K562 (cell line): ENCODE data around the gene BBX. TPM values are rescaled to one million over a fixed set of nuclear protein-coding genes. Genes with fewer than 3 reads are reported as not detected.

Experiments used
- ATAC-seq: fragments of 200-7000 bp; cut with Tn5 transposase; 3 replicates; pipeline ENCODE4 v1.9.1; 2020; ENCODE audit warnings: moderate library complexity
- BruUV-seq: library from RNA; stranded (reverse); fragments of 400-500 nt; replicated peaks from 2 replicates; lab custom pipeline; 2021; lab: Mats Ljungman, UMichigan
- CTCF ChIA-PET: fragments of 300-600 bp; formaldehyde crosslinking; extraction: SDS; loops from one replicate; lab custom pipeline; 2021; ENCODE audit warnings: low intra/inter-chr PET ratio; lab: Yijun Ruan, JAX
- POLR2A ChIA-PET: fragments of 300-600, 350-650 bp; sonication (Branson Sonifier 250); formaldehyde crosslinking; extraction: SDS; loops from one replicate; lab custom pipeline; 2021; ENCODE audit warnings: antibody characterized with exemption, inconsistent platforms; lab: Yijun Ruan, JAX
- DNase-seq, 4 experiments: peaks; one replicate each; pipeline versions ENCODE4 v3.0.0 to v3.0.0-alpha.2; 2011 to 2018; ENCODE audit warnings: low spot score in 3 of 4, mixed read lengths in 3 of 4; ENCODE audit errors: extremely low read depth in 1 of 4
- FAIRE-seq: peaks from 2 replicates; lab custom pipeline; 2011; peaks lifted over from hg19 to GRCh38; lab: Jason Lieb, UNC
- H2AFZ ChIP-seq: 2 replicates; pipeline ENCODE4 v1.6.0; 2011; ENCODE audit warnings: low read depth, low read length, control low read depth, inconsistent platforms
- H3K27ac ChIP-seq: fragments of 200-600 bp; 3 replicates; pipeline ENCODE4 v1.8.0; 2011; ENCODE audit warnings: low read depth, mild to moderate bottlenecking, control low read depth, inconsistent platforms, low read length, moderate library complexity, mixed read lengths; ENCODE audit errors: extremely low read depth
- H3K27me3 ChIP-seq, 2 experiments: fragments of 300-600 bp in 1 of 2; 2 replicates in 1 of 2; 3 replicates in 1 of 2; pipeline versions ENCODE4 v1.6.0 to v1.8.0; 2011; ENCODE audit warnings: inconsistent platforms in 2 of 2, low read length in 2 of 2, mild to moderate bottlenecking in 1 of 2, mixed read lengths in 1 of 2, moderate library complexity in 1 of 2; ENCODE audit not compliant: control insufficient read depth in 2 of 2, insufficient read depth in 2 of 2
- H3K36me3 ChIP-seq: fragments of 300-600 bp; 3 replicates; pipeline ENCODE4 v1.8.0; 2011; ENCODE audit warnings: mild to moderate bottlenecking, low read length, inconsistent platforms; ENCODE audit not compliant: control insufficient read depth, insufficient read depth
- H3K4me1 ChIP-seq, 2 experiments: fragments of 200-600 bp in 1 of 2; replicated peaks in 1 of 2; 2 replicates in 1 of 2; 3 replicates in 1 of 2; pipeline versions ENCODE4 v1.5.1 to v1.8.0; 2011; ENCODE audit warnings: inconsistent platforms in 2 of 2, low read length in 2 of 2, mild to moderate bottlenecking in 1 of 2, mixed read lengths in 1 of 2, moderate library complexity in 1 of 2; ENCODE audit not compliant: control insufficient read depth in 2 of 2, insufficient read depth in 2 of 2
- H3K4me2 ChIP-seq: 2 replicates; pipeline ENCODE4 v1.6.1; 2011; ENCODE audit warnings: low read length, control low read depth, inconsistent platforms, mixed read lengths; ENCODE audit not compliant: insufficient read depth
- H3K4me3 ChIP-seq: fragments of 200-600 bp; sonication (generic), shearing (Covaris generic); 2 replicates; pipeline ENCODE4 v1.5.1; 2016; ENCODE audit warnings: control low read depth, inconsistent platforms
- H3K79me2 ChIP-seq: fragments of 200-600 bp; 3 replicates; pipeline ENCODE4 v1.8.0; 2011; ENCODE audit warnings: low read length, inconsistent platforms; ENCODE audit not compliant: control insufficient read depth, insufficient read depth
- H3K9ac ChIP-seq, 2 experiments: 2 replicates each; pipeline versions ENCODE4 v1.6.0 to v1.6.1; 2011; ENCODE audit warnings: low read depth in 2 of 2, low read length in 2 of 2, control low read depth in 1 of 2, inconsistent platforms in 1 of 2, mild to moderate bottlenecking in 1 of 2, mixed read lengths in 1 of 2; ENCODE audit not compliant: insufficient read depth in 1 of 2
- H3K9me1 ChIP-seq: one replicate; pipeline ENCODE4 v1.6.0; 2011; ENCODE audit warnings: inconsistent platforms, mild to moderate bottlenecking, low read length, moderate library complexity; ENCODE audit not compliant: control insufficient read depth, insufficient read depth
- H3K9me3 ChIP-seq: replicated peaks from 2 replicates; pipeline ENCODE4 v1.5.1; 2011; ENCODE audit warnings: low read depth, low read length, inconsistent platforms; ENCODE audit not compliant: control insufficient read depth, insufficient read depth
- H4K20me1 ChIP-seq: replicated peaks from 2 replicates; pipeline ENCODE4 v1.6.1; 2011; ENCODE audit warnings: low read length, inconsistent platforms, mixed read lengths; ENCODE audit not compliant: control insufficient read depth, insufficient read depth
- BRD9 ChIP-seq: fragments of 450-650 bp; IDR thresholded peaks from 2 replicates; pipeline ENCODE4 v1.6.1; 2018; ENCODE audit warnings: low read depth; ENCODE audit not compliant: partially characterized antibody
- DIDO1 ChIP-seq: fragments of 450-650 bp; IDR thresholded peaks from 2 replicates; pipeline ENCODE4 v1.6.1; 2016; ENCODE audit warnings: low read depth, missing biosample characterization, missing genetic modification characterization
- HMGN3 ChIP-seq: IDR thresholded peaks from 2 replicates; pipeline ENCODE4 v1.6.1; 2011; ENCODE audit warnings: borderline replicate concordance, low read depth, mild to moderate bottlenecking, mixed read lengths, low read length; ENCODE audit not compliant: insufficient read length; ENCODE audit errors: extremely low read depth
- HNRNPH1 ChIP-seq: fragments of 200-400 bp; formaldehyde crosslinking; optimal IDR thresholded peaks from 2 replicates; pipeline ENCODE3; 2017; ENCODE audit warnings: low read depth, mild to moderate bottlenecking, low read length, moderate library complexity
- MEF2A ChIP-seq: IDR thresholded peaks from 2 replicates; pipeline ENCODE4 v1.6.1; 2011; ENCODE audit warnings: low read depth, mild to moderate bottlenecking, low read length, moderate library complexity; ENCODE audit not compliant: control insufficient read depth
- NFIC ChIP-seq: fragments of 450-650 bp; IDR thresholded peaks from 2 replicates; pipeline ENCODE4 v1.6.1; 2017; ENCODE audit warnings: mild to moderate bottlenecking, inconsistent platforms
- NFYB ChIP-seq: IDR thresholded peaks from 2 replicates; pipeline ENCODE4 v1.6.1; 2011; ENCODE audit warnings: mild to moderate bottlenecking, moderate library complexity; ENCODE audit not compliant: insufficient read length; ENCODE audit errors: extremely low read depth
- PHF8 ChIP-seq: fragments of 200-600 bp; sonication (generic); IDR thresholded peaks from 2 replicates; pipeline ENCODE4 v1.6.1; 2012; ENCODE audit warnings: mixed run types, mild to moderate bottlenecking, inconsistent platforms, low read length, moderate library complexity, borderline replicate concordance
- RFX1 ChIP-seq: fragments of 450-650 bp; IDR thresholded peaks from 2 replicates; pipeline ENCODE4 v1.6.1; 2016; ENCODE audit warnings: mild to moderate bottlenecking, moderate library complexity
- SMARCE1 ChIP-seq: fragments of 450-650 bp; IDR thresholded peaks from 2 replicates; pipeline ENCODE4 v1.7.1; 2016; ENCODE audit warnings: mild to moderate bottlenecking
- SOX6 ChIP-seq: fragments of 450-650 bp; IDR thresholded peaks from 2 replicates; pipeline ENCODE4 v1.6.1; 2014; ENCODE audit warnings: mild to moderate bottlenecking
- ZFP1 ChIP-seq: fragments of 450-650 bp; formaldehyde crosslinking; IDR thresholded peaks from 2 replicates; pipeline ENCODE4 v1.4.0; 2020; ENCODE audit warnings: mild to moderate bottlenecking, mixed read lengths
- ZNF121 ChIP-seq: sonication (generic); formaldehyde crosslinking; conservative IDR thresholded peaks from 2 replicates; pipeline ENCODE4 v1.8.0; 2022; ENCODE audit warnings: missing genetic modification reagents
- ZNF124 ChIP-seq: sonication (generic); formaldehyde crosslinking; IDR thresholded peaks from 2 replicates; pipeline ENCODE4 v1.8.1; 2022; ENCODE audit warnings: missing genetic modification reagents
- ZNF232 ChIP-seq: sonication (generic); formaldehyde crosslinking; IDR thresholded peaks from 2 replicates; pipeline ENCODE4 v1.8.0; 2022; ENCODE audit warnings: mild to moderate bottlenecking, missing genetic modification reagents
- WGBS: fragments of 100-300 bp; shearing (Covaris generic); methylation state at CpG from one replicate; pipeline ENCODE4 v1.1.6; 2016; ENCODE audit warnings: low coverage, mixed read lengths; ENCODE audit not compliant: insufficient coverage; ENCODE audit errors: missing lambda C conversion rate; 5-methylcytosine and 5-hydroxymethylcytosine counted together
- in situ Hi-C: fragments of 300-500 bp; cut with MboI; formaldehyde crosslinking; loops from 4 replicates; pipeline ENCODE4 v1.15.0; 2018; ENCODE audit warnings: inconsistent platforms, mixed read lengths
- intact Hi-C: fragments of 100-400 bp; cut with micrococcal nuclease; formaldehyde crosslinking; loops from 2 replicates; pipeline ENCODE4 v1.14.2; 2022
- polyA plus RNA-seq, 8 experiments: library from polyadenylated mRNA; depleted of rRNA in 4 of 8; stranded (reverse) in 5 of 8; unstranded in 3 of 8; fragments of >200 nt; fragmentation: Nextera tagmentation in 2 of 8; fragmentation: Illumina TruSeq in 1 of 8; extraction: Ambion mirVana in 2 of 8; extraction: Trizol in 1 of 8; gene quantifications; 2 replicates each; pipeline versions ENCODE4 v1.2.1 to v1.2.3, GENCODE V29; 2011 to 2014; ENCODE audit warnings: inconsistent platforms in 1 of 8, missing spikeins in 1 of 8
- total RNA-seq, 7 experiments: library from RNA; depleted of rRNA in 6 of 7; stranded (reverse); fragments of >200 nt in 6 of 7; fragmentation: Illumina TruSeq in 2 of 7; extraction: Trizol in 2 of 7; gene quantifications; 2 replicates each; pipeline versions ENCODE4 v1.2.1 to v1.2.3, GENCODE V29; 2011 to 2021; ENCODE audit warnings: low replicate concordance in 1 of 7
- TF ChIP-seq, protein P1 (sequence below): fragments of 450-650 bp; formaldehyde crosslinking; IDR thresholded peaks from 2 replicates; pipeline ENCODE4 v1.4.0; 2022; ENCODE audit warnings: mild to moderate bottlenecking, moderate library complexity
- TF ChIP-seq, protein P2 (sequence below), 2 experiments: fragments of 450-650 bp in 1 of 2; sonication (generic) in 1 of 2; formaldehyde crosslinking; conservative IDR thresholded peaks; 2 replicates each; pipeline versions ENCODE4 v1.4.0 to v1.8.1; 2020 to 2022; ENCODE audit warnings: mild to moderate bottlenecking in 1 of 2, missing genetic modification reagents in 1 of 2
- TF ChIP-seq, protein P3 (sequence below): fragments of 250-450 bp; sonication (Bioruptor Pico); IDR thresholded peaks from 2 replicates; pipeline ENCODE4 v1.8.0; 2021; ENCODE audit warnings: borderline replicate concordance, mild to moderate bottlenecking, moderate library complexity; ENCODE audit not compliant: poor library complexity, severe bottlenecking

BBX gene
- total and polyA plus RNA-seq, 9 of the 15 experiments (the other 6 are each of a cell fraction or from before 2014, with no cell fraction given) = 4.9 to 19.5 (median 11.8) TPM

DNA sequence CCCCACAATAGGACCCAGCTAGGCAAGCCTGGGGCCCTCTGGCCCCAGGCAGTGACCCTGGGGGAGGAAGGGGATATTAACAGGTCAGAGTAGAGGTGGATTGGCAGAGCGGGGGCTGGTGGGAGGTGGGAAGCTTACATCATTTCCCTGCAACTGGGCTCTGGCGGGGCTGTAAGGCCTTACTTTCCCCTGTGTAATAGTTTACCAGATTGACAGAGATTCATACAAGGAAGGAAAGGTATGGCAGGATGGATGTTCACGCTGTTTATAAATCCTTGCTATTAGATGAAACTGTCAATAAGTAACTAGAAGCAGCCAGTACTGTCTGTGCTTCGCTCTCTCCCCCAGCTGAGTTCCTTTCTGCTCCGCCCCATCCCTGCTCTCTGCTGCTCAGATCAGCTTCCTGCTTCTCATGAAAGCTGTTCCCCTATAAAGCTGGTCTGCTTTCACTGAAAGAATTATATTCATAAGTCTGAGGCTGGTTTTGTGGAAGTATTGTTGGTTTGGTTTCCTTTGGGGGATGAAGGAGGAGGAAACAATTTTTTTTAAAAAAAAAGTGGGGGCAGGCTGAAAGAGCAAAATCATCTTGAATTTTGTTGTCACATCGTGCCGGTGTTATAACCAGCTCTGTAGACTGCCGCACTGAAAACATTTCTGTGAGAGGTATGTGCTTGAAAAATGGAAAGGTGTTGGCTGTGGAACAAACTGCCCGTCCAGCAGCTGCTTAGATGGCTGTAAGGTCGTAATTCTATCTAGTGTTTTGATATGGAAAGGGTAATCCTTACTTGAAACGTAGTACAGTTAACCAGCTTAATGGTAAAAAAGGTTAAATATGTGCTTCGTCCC is 76.4 kb downstream of the BBX start:
- ATAC-seq (peak; percentile 59; the same call in 2 of the 3 replicates), FAIRE-seq (peak; percentile 15), DNase-seq (peak in 1 of 4 experiments; percentile 10)
- Histone ChIP-seq H2AFZ (no peak overlapping the region), H3K9me1 (no peaks in the 10 kb centered on the region), H3K9ac (no peak overlapping the region), H3K36me3 (no peaks in the 10 kb centered on the region), H3K27ac (no peak overlapping the region), H3K4me2 (no peak overlapping the region), H3K4me3 (no peak overlapping the region), H3K4me1 (no peaks in the 10 kb centered on the region; a peak in 1 of 5 replicates), H4K20me1 (peaks cover 4% of the 10 kb centered on the region; the same call in 1 of the 2 replicates), H3K79me2 (no peaks in the 10 kb centered on the region), H3K27me3 (no peaks in the 10 kb centered on the region), H3K9me3 (no peaks in the 10 kb centered on the region)
- in situ Hi-C loops (no loop called here), intact Hi-C loops (no loop called here)
- CTCF ChIA-PET = no interaction called here
- POLR2A ChIA-PET = interaction anchor here (0.8 kb wide), 1 partner anchor 16 kb away, joined by 3 read pairs; no protein-coding TSS in a partner anchor
- no TSS peak for BruUV-seq
- WGBS = 46% methylated on average over 10 of the region's 12 CpGs
- TF ChIP-seq HMGN3 = no peak
- TF ChIP-seq ZFP1 (CRISPR knock-in tag) = no peak
- no peak for TF ChIP-seq RFX1
- no peak for TF ChIP-seq MEF2A
- TF ChIP-seq, protein P1, sequence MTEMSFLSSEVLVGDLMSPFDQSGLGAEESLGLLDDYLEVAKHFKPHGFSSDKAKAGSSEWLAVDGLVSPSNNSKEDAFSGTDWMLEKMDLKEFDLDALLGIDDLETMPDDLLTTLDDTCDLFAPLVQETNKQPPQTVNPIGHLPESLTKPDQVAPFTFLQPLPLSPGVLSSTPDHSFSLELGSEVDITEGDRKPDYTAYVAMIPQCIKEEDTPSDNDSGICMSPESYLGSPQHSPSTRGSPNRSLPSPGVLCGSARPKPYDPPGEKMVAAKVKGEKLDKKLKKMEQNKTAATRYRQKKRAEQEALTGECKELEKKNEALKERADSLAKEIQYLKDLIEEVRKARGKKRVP (CRISPR knock-in tag) = no peak
- TF ChIP-seq ZNF232 (CRISPR knock-in tag) = no peak
- TF ChIP-seq NFYB = no peak
- TF ChIP-seq, protein P2, sequence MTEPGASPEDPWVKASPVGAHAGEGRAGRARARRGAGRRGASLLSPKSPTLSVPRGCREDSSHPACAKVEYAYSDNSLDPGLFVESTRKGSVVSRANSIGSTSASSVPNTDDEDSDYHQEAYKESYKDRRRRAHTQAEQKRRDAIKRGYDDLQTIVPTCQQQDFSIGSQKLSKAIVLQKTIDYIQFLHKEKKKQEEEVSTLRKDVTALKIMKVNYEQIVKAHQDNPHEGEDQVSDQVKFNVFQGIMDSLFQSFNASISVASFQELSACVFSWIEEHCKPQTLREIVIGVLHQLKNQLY (CRISPR knock-in tag; conservative IDR thresholded peaks at IDR 0.05) = no peak
- TF ChIP-seq NFIC = no peak
- no peak for TF ChIP-seq ZNF121
- no peak for TF ChIP-seq HNRNPH1
- no peak for TF ChIP-seq BRD9
- TF ChIP-seq, protein P3, sequence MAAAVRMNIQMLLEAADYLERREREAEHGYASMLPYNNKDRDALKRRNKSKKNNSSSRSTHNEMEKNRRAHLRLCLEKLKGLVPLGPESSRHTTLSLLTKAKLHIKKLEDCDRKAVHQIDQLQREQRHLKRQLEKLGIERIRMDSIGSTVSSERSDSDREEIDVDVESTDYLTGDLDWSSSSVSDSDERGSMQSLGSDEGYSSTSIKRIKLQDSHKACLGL (CRISPR knock-in tag) = no peak
- TF ChIP-seq SOX6 = no peak
- no peak for TF ChIP-seq DIDO1
- no peak for TF ChIP-seq PHF8
- TF ChIP-seq ZNF124 (CRISPR knock-in tag) = no peak
- no peak for TF ChIP-seq SMARCE1
